ENCODE results near the gene DNAH6.

Gene DNAH6

DNA sequence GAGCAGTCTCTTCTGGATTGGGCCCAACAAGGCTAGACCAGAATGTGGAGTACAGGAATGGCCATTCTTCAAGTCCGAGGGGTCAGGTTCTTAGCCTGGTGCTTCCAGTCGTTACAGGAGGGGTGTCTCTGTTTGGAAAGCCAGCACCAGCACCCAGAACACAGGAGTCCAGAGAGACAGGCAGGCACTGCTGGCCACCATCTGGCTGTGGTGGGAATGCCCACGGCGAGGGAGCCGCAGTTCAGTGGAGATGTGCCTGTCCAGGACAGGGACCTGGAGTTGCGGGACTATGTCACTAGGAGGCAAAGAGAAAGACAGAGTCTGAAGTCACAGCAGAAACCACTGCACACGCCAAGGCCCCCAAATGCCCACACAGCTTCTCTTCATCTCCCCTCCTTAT is 305.5 kb downstream of the DNAH6 start:
- H3K4me2 ChIP-seq (ENCODE audit: insufficient read depth, low read length): no peak overlapping the region
- DNase-seq (no peak), ATAC-seq (ENCODE audit: insufficient read depth, low read depth) (no peak)
- no peaks in the 10 kb centered on the region for H3K4me1 ChIP-seq (ENCODE audit: insufficient read depth, low read length)
- H2AFZ ChIP-seq (ENCODE audit: low read depth, low read length): no peak overlapping the region
- no peak overlapping the region for H3K9ac ChIP-seq (ENCODE audit: low read depth, low read length)
- no peaks in the 10 kb centered on the region for H3K9me3 ChIP-seq (ENCODE audit: insufficient read depth, low read length, severe bottlenecking)
- H3K27ac ChIP-seq (ENCODE audit: low read length): no peak overlapping the region
- H4K20me1 ChIP-seq (ENCODE audit: insufficient read depth, low read length): no peaks in the 10 kb centered on the region
- no peaks in the 10 kb centered on the region for H3K79me2 ChIP-seq (ENCODE audit: insufficient read depth, low read length)
- peaks cover 3% of the 10 kb centered on the region for H3K27me3 ChIP-seq (ENCODE audit: insufficient read depth, low read length, poor library complexity)
- TF ChIP-seq EZH2 (IDR thresholded peaks at IDR 0.05; ENCODE audit: borderline replicate concordance, low read depth, low read length, severe bottlenecking): no peak
- TF ChIP-seq, protein P1, sequence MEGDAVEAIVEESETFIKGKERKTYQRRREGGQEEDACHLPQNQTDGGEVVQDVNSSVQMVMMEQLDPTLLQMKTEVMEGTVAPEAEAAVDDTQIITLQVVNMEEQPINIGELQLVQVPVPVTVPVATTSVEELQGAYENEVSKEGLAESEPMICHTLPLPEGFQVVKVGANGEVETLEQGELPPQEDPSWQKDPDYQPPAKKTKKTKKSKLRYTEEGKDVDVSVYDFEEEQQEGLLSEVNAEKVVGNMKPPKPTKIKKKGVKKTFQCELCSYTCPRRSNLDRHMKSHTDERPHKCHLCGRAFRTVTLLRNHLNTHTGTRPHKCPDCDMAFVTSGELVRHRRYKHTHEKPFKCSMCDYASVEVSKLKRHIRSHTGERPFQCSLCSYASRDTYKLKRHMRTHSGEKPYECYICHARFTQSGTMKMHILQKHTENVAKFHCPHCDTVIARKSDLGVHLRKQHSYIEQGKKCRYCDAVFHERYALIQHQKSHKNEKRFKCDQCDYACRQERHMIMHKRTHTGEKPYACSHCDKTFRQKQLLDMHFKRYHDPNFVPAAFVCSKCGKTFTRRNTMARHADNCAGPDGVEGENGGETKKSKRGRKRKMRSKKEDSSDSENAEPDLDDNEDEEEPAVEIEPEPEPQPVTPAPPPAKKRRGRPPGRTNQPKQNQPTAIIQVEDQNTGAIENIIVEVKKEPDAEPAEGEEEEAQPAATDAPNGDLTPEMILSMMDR (IDR thresholded peaks at IDR 0.05; ENCODE audit: borderline replicate concordance, extremely low read depth, low read length, poor library complexity, severe bottlenecking): no peak
- no peaks in the 10 kb centered on the region for H3K36me3 ChIP-seq (ENCODE audit: insufficient read depth, low read length)
- H3K4me3 ChIP-seq (ENCODE audit: low read depth in 1 of 2, low read length in 2 of 2): no peak overlapping the region

DNA sequence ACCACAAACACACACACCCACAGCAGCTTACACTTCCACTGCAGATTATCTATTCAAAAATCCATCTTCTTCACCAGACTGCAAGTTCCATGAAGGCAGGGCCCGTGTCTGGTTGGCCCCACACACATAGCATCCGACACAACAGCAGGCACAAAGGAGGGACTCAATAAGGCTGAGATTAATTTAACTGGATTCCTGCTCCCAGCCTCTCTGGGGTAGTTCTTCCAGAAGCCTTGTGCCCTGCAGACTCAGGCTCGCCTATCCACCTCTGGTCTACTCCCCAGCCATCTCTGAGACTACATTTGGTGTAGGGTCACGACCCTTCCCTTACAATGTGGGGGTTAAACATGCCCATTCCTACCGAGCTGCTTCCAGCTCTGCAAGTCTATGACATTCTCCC is 306.9 kb downstream of the DNAH6 start:
- no peak overlapping the region for H3K4me2 ChIP-seq (ENCODE audit: insufficient read depth, low read length)
- no peak overlapping the region for H3K27ac ChIP-seq (ENCODE audit: low read length)
- H3K36me3 ChIP-seq (ENCODE audit: insufficient read depth, low read length): no peaks in the 10 kb centered on the region
- no peaks in the 10 kb centered on the region for H3K4me1 ChIP-seq (ENCODE audit: insufficient read depth, low read length)
- H3K9ac ChIP-seq (ENCODE audit: low read depth, low read length): no peak overlapping the region
- ATAC-seq (ENCODE audit: insufficient read depth, low read depth): no peak
- H2AFZ ChIP-seq (ENCODE audit: low read depth, low read length): no peak overlapping the region
- no peak overlapping the region for H3K4me3 ChIP-seq (ENCODE audit: low read depth in 1 of 2, low read length in 2 of 2)
- no peaks in the 10 kb centered on the region for H3K9me3 ChIP-seq (ENCODE audit: insufficient read depth, low read length, severe bottlenecking)
- no peaks in the 10 kb centered on the region for H4K20me1 ChIP-seq (ENCODE audit: insufficient read depth, low read length)
- H3K27me3 ChIP-seq (ENCODE audit: insufficient read depth, low read length, poor library complexity): peaks cover 3% of the 10 kb centered on the region
- no peak for DNase-seq
- H3K79me2 ChIP-seq (ENCODE audit: insufficient read depth, low read length): no peaks in the 10 kb centered on the region
- no peak for TF ChIP-seq EZH2 (IDR thresholded peaks at IDR 0.05; ENCODE audit: borderline replicate concordance, low read depth, low read length, severe bottlenecking)
- TF ChIP-seq, protein P1 (IDR thresholded peaks at IDR 0.05; ENCODE audit: borderline replicate concordance, extremely low read depth, low read length, poor library complexity, severe bottlenecking): no peak

DNA sequence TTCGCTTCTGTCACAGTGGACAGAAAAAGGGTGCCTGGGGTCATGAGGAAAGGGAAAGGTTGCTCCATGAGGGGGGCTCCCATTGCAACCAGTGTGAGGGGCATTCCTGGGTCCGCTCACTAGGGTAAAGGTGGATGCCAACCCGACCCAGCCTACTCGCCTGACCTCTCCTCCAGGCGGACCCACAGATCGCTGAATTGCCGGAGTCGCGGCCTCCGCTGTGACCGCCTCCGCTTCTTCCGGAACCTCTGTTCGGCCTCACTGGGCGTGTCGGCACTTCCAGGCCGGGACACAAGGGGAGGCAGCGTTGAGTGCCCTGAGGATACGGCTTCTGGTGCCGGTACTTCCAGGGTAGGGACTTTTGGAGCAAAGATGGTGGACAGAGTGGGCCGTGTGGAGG is 307.5 kb downstream of the DNAH6 start:
- H3K9me3 ChIP-seq (ENCODE audit: insufficient read depth, low read length, severe bottlenecking): no peaks in the 10 kb centered on the region
- H3K36me3 ChIP-seq (ENCODE audit: insufficient read depth, low read length): no peaks in the 10 kb centered on the region
- H3K27ac ChIP-seq (ENCODE audit: low read length): no peak overlapping the region
- H2AFZ ChIP-seq (ENCODE audit: low read depth, low read length): no peak overlapping the region
- H3K9ac ChIP-seq (ENCODE audit: low read depth, low read length): no peak overlapping the region
- H3K4me3 ChIP-seq (ENCODE audit: low read depth in 1 of 2, low read length in 2 of 2): no peak overlapping the region
- peaks cover 3% of the 10 kb centered on the region for H3K27me3 ChIP-seq (ENCODE audit: insufficient read depth, low read length, poor library complexity)
- H4K20me1 ChIP-seq (ENCODE audit: insufficient read depth, low read length): no peaks in the 10 kb centered on the region
- H3K4me1 ChIP-seq (ENCODE audit: insufficient read depth, low read length): no peaks in the 10 kb centered on the region
- no peak for ATAC-seq (ENCODE audit: insufficient read depth, low read depth)
- DNase-seq: no peak
- H3K79me2 ChIP-seq (ENCODE audit: insufficient read depth, low read length): no peaks in the 10 kb centered on the region
- no peak overlapping the region for H3K4me2 ChIP-seq (ENCODE audit: insufficient read depth, low read length)
- TF ChIP-seq, protein P1 (IDR thresholded peaks at IDR 0.05; ENCODE audit: borderline replicate concordance, extremely low read depth, low read length, poor library complexity, severe bottlenecking): no peak
- TF ChIP-seq EZH2 (IDR thresholded peaks at IDR 0.05; ENCODE audit: borderline replicate concordance, low read depth, low read length, severe bottlenecking): no peak

All from DND-41 (cell line).